ENCODE results near the gene WDR82. TPM values are rescaled to one million over a fixed set of nuclear protein-coding genes. Genes with fewer than 3 reads are reported as not detected.

The WDR82 gene
- total RNA-seq: 44.3 and 47.2 TPM in 2 replicates

GRCh38 chr3:52278510-52279069 is at the start of gene WDR82:
TSS of gene WDR82 (minus strand) at chr3:52278649. CDS start at chr3:52278361, 288 bp downstream.

GRCh38 chr3:52315977-52316764 is 37.7 kb upstream of the WDR82 start, which contains the start of gene DNAH1:
TSS of gene DNAH1 (plus strand) at chr3:52316319. CDS start at chr3:52322443, 6,124 bp downstream.

GRCh38 chr3:52245322-52246263 is 32.9 kb downstream of the WDR82 start, which contains the start of gene PPM1M:
TSS of gene PPM1M (plus strand) at chr3:52245759. CDS start at chr3:52245825, 66 bp downstream.

GRCh38 chr3:52238761-52239701 is 39.4 kb downstream of the WDR82 start, which contains the start of gene TWF2:
TSS of gene TWF2 (minus strand) at chr3:52239158. CDS start at chr3:52239016, 142 bp downstream.

GRCh38 chr3:52225452-52226228 is 52.8 kb downstream of the WDR82 start, which contains the start of gene TLR9:
TSS of gene TLR9 (minus strand) at chr3:52225645. CDS start at chr3:52225529, 116 bp downstream.

Other genes starting within 250 kb of the WDR82 start
- 25.4 and 32.1 TPM in 2 replicates for gene DUSP7, start 222.1 kb downstream of the WDR82 start, total RNA-seq
- gene POC1A, start 124.2 kb downstream of the WDR82 start, total RNA-seq: 3.9 and 34.7 TPM in 2 replicates
- gene ALAS1, start 80.5 kb downstream of the WDR82 start, total RNA-seq: 48.4 and 49.0 TPM in 2 replicates
- not detected in 2 replicates for gene TLR9, start 53.0 kb downstream of the WDR82 start, total RNA-seq
- gene TWF2, start 39.5 kb downstream of the WDR82 start, total RNA-seq: 141 and 180 TPM in 2 replicates
- gene PPM1M, start 32.9 kb downstream of the WDR82 start, total RNA-seq: 9.5 and 19.3 TPM in 2 replicates
- 10.6 and 14.8 TPM in 2 replicates for gene GLYCTK, start 9.2 kb upstream of the WDR82 start, total RNA-seq
- 0.16 and 2.0 TPM in 2 replicates for gene DNAH1, start 37.7 kb upstream of the WDR82 start, total RNA-seq
- gene BAP1, start 131.4 kb upstream of the WDR82 start, total RNA-seq: 91.4 and 99.9 TPM in 2 replicates
- 3.2 and 3.9 TPM in 2 replicates for gene PHF7, start 132.0 kb upstream of the WDR82 start, total RNA-seq
- 0.25 TPM in 1 of 2 replicates, not detected in the other for gene SEMA3G, start 166.5 kb upstream of the WDR82 start, total RNA-seq
- gene TNNC1, start 175.4 kb upstream of the WDR82 start, total RNA-seq: 0.49 and 3.0 TPM in 2 replicates
- gene NISCH, start 177.0 kb upstream of the WDR82 start, total RNA-seq: 30.3 and 79.9 TPM in 2 replicates
- 0.13 and 0.33 TPM in 2 replicates for gene STAB1, start 216.7 kb upstream of the WDR82 start, total RNA-seq

All from mesangial cell (primary cell).